Measurements from ENCODE around the gene TLR10.

- TF ChIP-seq, protein P1, sequence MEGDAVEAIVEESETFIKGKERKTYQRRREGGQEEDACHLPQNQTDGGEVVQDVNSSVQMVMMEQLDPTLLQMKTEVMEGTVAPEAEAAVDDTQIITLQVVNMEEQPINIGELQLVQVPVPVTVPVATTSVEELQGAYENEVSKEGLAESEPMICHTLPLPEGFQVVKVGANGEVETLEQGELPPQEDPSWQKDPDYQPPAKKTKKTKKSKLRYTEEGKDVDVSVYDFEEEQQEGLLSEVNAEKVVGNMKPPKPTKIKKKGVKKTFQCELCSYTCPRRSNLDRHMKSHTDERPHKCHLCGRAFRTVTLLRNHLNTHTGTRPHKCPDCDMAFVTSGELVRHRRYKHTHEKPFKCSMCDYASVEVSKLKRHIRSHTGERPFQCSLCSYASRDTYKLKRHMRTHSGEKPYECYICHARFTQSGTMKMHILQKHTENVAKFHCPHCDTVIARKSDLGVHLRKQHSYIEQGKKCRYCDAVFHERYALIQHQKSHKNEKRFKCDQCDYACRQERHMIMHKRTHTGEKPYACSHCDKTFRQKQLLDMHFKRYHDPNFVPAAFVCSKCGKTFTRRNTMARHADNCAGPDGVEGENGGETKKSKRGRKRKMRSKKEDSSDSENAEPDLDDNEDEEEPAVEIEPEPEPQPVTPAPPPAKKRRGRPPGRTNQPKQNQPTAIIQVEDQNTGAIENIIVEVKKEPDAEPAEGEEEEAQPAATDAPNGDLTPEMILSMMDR (conservative IDR thresholded peaks at IDR 0.05), result no peak
- TF ChIP-seq EZH2 (IDR thresholded peaks at IDR 0.05; ENCODE audit: low read depth), result no peak
These were observed 35.2 kb downstream of the TLR10 start for GRCh38 chr4:38747629-38748028.
